ENCODE measurements around the gene STIM2.

DNA sequence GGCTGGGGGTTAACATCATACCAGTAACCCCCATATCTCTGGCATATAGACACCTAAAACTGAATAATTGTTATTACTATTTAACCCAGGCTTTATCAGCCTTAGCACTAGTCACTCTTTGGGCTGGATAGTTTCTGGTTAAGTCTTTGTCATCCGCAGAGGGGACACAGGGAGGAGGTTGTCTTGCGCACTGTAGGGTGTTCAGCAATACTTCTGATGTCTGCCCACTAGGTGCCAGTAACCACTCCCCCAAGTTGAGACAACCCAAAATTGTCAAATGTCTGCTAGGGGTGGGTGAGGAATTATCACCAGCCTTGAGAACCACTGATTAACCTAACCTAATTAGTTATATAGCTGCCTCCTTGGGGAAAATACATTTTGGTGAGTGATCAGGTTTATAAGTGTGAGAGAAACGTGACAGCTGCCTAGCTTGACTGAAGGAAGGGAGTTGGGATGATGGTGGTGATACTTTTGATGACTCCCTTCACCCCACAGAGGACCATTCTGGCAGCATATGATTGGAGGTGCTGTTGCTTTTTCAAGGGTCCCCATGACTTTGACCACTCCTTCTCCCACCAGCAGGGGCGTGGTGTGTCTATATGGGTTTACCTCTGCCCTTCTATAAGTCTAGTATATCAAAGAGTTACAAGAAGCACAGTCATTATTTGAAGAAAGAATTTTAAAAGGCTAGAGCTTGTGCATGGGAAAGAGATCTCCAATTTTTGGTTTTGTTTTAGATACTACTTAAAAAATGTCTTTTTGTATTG is 140.9 kb downstream of the STIM2 start:
- no peak for TF ChIP-seq EZH2 (IDR thresholded peaks at IDR 0.05; ENCODE audit: insufficient read depth, low read length)
- TF ChIP-seq, protein P1, sequence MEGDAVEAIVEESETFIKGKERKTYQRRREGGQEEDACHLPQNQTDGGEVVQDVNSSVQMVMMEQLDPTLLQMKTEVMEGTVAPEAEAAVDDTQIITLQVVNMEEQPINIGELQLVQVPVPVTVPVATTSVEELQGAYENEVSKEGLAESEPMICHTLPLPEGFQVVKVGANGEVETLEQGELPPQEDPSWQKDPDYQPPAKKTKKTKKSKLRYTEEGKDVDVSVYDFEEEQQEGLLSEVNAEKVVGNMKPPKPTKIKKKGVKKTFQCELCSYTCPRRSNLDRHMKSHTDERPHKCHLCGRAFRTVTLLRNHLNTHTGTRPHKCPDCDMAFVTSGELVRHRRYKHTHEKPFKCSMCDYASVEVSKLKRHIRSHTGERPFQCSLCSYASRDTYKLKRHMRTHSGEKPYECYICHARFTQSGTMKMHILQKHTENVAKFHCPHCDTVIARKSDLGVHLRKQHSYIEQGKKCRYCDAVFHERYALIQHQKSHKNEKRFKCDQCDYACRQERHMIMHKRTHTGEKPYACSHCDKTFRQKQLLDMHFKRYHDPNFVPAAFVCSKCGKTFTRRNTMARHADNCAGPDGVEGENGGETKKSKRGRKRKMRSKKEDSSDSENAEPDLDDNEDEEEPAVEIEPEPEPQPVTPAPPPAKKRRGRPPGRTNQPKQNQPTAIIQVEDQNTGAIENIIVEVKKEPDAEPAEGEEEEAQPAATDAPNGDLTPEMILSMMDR (IDR thresholded peaks at IDR 0.05; ENCODE audit: insufficient read depth, low read depth, low read length): no peak

All from astrocyte (in vitro differentiated cells and primary cell).